B cell (primary cell): ENCODE results near the gene MFRP. TPM values are rescaled to one million over a fixed set of nuclear protein-coding genes. Genes with fewer than 3 reads are reported as not detected.

Experiments
- ATAC-seq: fragments of 200-7000 bp; cut with Tn5 transposase; one replicate; pipeline ENCODE4 v1.10.0; 2021; ENCODE audit warnings: low read depth, mild to moderate bottlenecking, moderate number of reproducible peaks, moderate library complexity
- CTCF ChIA-PET: fragments of 350-600 bp; sonication (Branson Sonifier 250); formaldehyde crosslinking; loops from one replicate; lab custom pipeline; 2021; ENCODE audit warnings: antibody characterized with exemption, inconsistent platforms; lab: Charles Lee
- POLR2A ChIA-PET: fragments of 350-600 bp; sonication (Branson Sonifier 250); formaldehyde crosslinking; loops from one replicate; lab custom pipeline; 2021; ENCODE audit warnings: antibody characterized with exemption; lab: Charles Lee
- DNase-seq: peaks from one replicate; pipeline ENCODE4 v3.0.0; 2013
- H2AFZ ChIP-seq: 2 replicates; pipeline ENCODE4 v1.6.1; 2012; ENCODE audit warnings: mild to moderate bottlenecking, low read depth, low read length; ENCODE audit not compliant: insufficient read depth, poor library complexity, severe bottlenecking
- H3K27ac ChIP-seq, 2 donors: 1 replicate in 1 of 2; 2 replicates in 1 of 2; pipeline ENCODE4 v1.5.1; 2012 to 2013; ENCODE audit warnings: low read length in 2 of 2, mild to moderate bottlenecking in 2 of 2, moderate library complexity in 1 of 2
- H3K27me3 ChIP-seq, 4 experiments: fragments of 200-600 bp in 1 of 4; sonication (generic) in 1 of 4; replicated peaks in 1 of 4; 1 replicate in 2 of 4; 2 replicates in 2 of 4; pipeline versions ENCODE4 v1.6.1 to v1.7.0; 2013 to 2016; ENCODE audit warnings: low read length in 3 of 4, mild to moderate bottlenecking in 2 of 4, mixed read lengths in 1 of 4, moderate library complexity in 1 of 4; ENCODE audit not compliant: insufficient read depth in 4 of 4, control insufficient read depth in 3 of 4; ENCODE audit errors: control extremely low read depth in 1 of 4
- H3K36me3 ChIP-seq, 2 experiments: replicated peaks in 1 of 2; 1 replicate in 1 of 2; 2 replicates in 1 of 2; pipeline versions ENCODE4 v1.6.1 to v1.7.1; 2013; ENCODE audit warnings: low read length in 1 of 2; ENCODE audit not compliant: insufficient read depth in 2 of 2, control insufficient read depth in 1 of 2; ENCODE audit errors: control extremely low read depth in 1 of 2, extremely low read depth in 1 of 2
- H3K4me1 ChIP-seq, 2 donors: fragments of 200-600 bp in 1 of 2; sonication (generic) in 1 of 2; 1 replicate in 1 of 2; 2 replicates in 1 of 2; pipeline versions ENCODE4 v1.5.1 to v1.6.1; 2013 to 2017; ENCODE audit warnings: low read length in 2 of 2; ENCODE audit not compliant: control insufficient read depth in 2 of 2, insufficient read depth in 2 of 2
- H3K4me2 ChIP-seq: replicated peaks from 2 replicates; pipeline ENCODE3; 2012; ENCODE audit warnings: mild to moderate bottlenecking, low read depth, low read length; ENCODE audit not compliant: poor library complexity, severe bottlenecking
- H3K4me3 ChIP-seq, 5 experiments: fragments of 200-600 bp in 1 of 5; sonication (generic) in 1 of 5; 1 replicate in 3 of 5; 2 replicates in 2 of 5; pipeline versions ENCODE4 v1.5.1 to v1.7.0; 2011 to 2016; ENCODE audit warnings: low read length in 4 of 5, mild to moderate bottlenecking in 4 of 5, low read depth in 2 of 5, control low read depth in 1 of 5, moderate library complexity in 1 of 5; ENCODE audit not compliant: insufficient read depth in 1 of 5; ENCODE audit errors: control extremely low read depth in 1 of 5, extremely low read depth in 1 of 5
- H3K79me2 ChIP-seq: fragments of 200-600 bp; sonication (generic); one replicate; pipeline ENCODE4 v1.6.0; 2016; ENCODE audit warnings: low read length; ENCODE audit not compliant: control insufficient read depth, insufficient read depth
- H3K9ac ChIP-seq: fragments of 200-600 bp; sonication (generic); 2 replicates; pipeline ENCODE4 v1.6.1; 2017; ENCODE audit warnings: mild to moderate bottlenecking, low read length, moderate library complexity
- H3K9me3 ChIP-seq, 3 donors: one replicate each; pipeline versions ENCODE4 v1.6.1 to v1.7.1; 2013; ENCODE audit warnings: low read length in 2 of 3; ENCODE audit not compliant: control insufficient read depth in 2 of 3, insufficient read depth in 1 of 3; ENCODE audit errors: control extremely low read depth in 1 of 3
- H4K20me1 ChIP-seq: 2 replicates; pipeline ENCODE4 v1.6.0; 2012; ENCODE audit warnings: mild to moderate bottlenecking, low read length; ENCODE audit not compliant: insufficient read depth, control insufficient read depth, poor library complexity, severe bottlenecking
- H3K27ac Mint-ChIP-seq: one replicate; pipeline ENCODE4 v1.8.0; 2021; ENCODE audit warnings: mixed read lengths
- H3K27me3 Mint-ChIP-seq: one replicate; pipeline ENCODE4 v1.8.0; 2021; ENCODE audit warnings: mixed read lengths
- H3K4me1 Mint-ChIP-seq: one replicate; pipeline ENCODE4 v1.8.0; 2021; ENCODE audit warnings: mixed read lengths
- H3K4me3 Mint-ChIP-seq: one replicate; pipeline ENCODE4 v1.8.0; 2021; ENCODE audit warnings: mixed read lengths
- H3K9me3 Mint-ChIP-seq: one replicate; pipeline ENCODE4 v1.8.0; 2022; ENCODE audit warnings: mixed read lengths; ENCODE audit not compliant: insufficient read depth
- CTCF ChIP-seq: fragments of 200-600 bp; IDR thresholded peaks from one replicate; pipeline ENCODE4 v1.8.0; 2022; ENCODE audit warnings: antibody characterized with exemption, mild to moderate bottlenecking
- EZH2 ChIP-seq: IDR thresholded peaks from 2 replicates; pipeline ENCODE4 v1.6.1; 2012; ENCODE audit warnings: borderline replicate concordance, low read depth, mild to moderate bottlenecking, moderate library complexity, low read length; ENCODE audit not compliant: insufficient read depth, poor library complexity, severe bottlenecking
- WGBS: methylation state at CpG from one replicate; pipeline ENCODE4 v1.1.5; 2013; ENCODE audit warnings: missing lambda C conversion rate; ENCODE audit not compliant: insufficient coverage; 5-methylcytosine and 5-hydroxymethylcytosine counted together
- intact Hi-C: fragments of 100-400 bp; cut with micrococcal nuclease; formaldehyde crosslinking; loops from one replicate; pipeline ENCODE4 v1.10.0; 2022
- polyA plus RNA-seq: library from polyadenylated mRNA; depleted of rRNA; stranded (reverse); fragments of >200 nt; gene quantifications from 2 replicates; pipeline ENCODE4 v1.2.3, GENCODE V29; 2012
- total RNA-seq, 2 donors: library from RNA; stranded (reverse); fragments of 120-200 nt in 1 of 2; gene quantifications; 1 replicate in 1 of 2; 2 replicates in 1 of 2; pipeline versions ENCODE4 v1.2.3 to v1.2.4, GENCODE V29; 2013 to 2022

The MFRP gene
- total and polyA plus RNA-seq, 2 donors (not counting 1 experiment from before 2014, with no cell fraction given) = not detected

GRCh38 chr11:119367661-119368120 lies 21.2 kb upstream of the MFRP start:
- TF ChIP-seq CTCF (no peak), EZH2 (no peak)
- H3K4me2 ChIP-seq = no peak overlapping the region
- no peak for ATAC-seq
- intact Hi-C loops = no loop called here
- 77% methylated on average over 3 of the region's 9 CpGs for WGBS
- no peaks in the 10 kb centered on the region for H3K9me3 Mint-ChIP-seq
- H4K20me1 ChIP-seq = no peaks in the 10 kb centered on the region
- CTCF ChIA-PET = interaction anchor here (0.5 to 3.6 kb wide), 4 partner anchors 9 to 12 kb away, joined by 3 to 16 read pairs (median 4); no protein-coding TSS in a partner anchor
- H3K4me3 Mint-ChIP-seq = no peak overlapping the region
- H3K9me3 ChIP-seq = peaks cover 0 to 19% (median 0%) of the 10 kb centered on the region in 3 donors
- no peak for DNase-seq
- no peaks in the 10 kb centered on the region for H3K36me3 ChIP-seq
- H3K79me2 ChIP-seq = no peaks in the 10 kb centered on the region
- H3K27me3 ChIP-seq = peaks cover 0 to 52% (median 26%) of the 10 kb centered on the region in 4 experiments
- no peak overlapping the region for H2AFZ ChIP-seq
- H3K9ac ChIP-seq = no peak overlapping the region
- H3K27ac ChIP-seq = no peak overlapping the region
- H3K27me3 Mint-ChIP-seq = peaks cover 62% of the 10 kb centered on the region
- H3K4me3 ChIP-seq = no peak overlapping the region
- POLR2A ChIA-PET = interaction anchor here (0.6 kb wide), 1 partner anchor 29 kb away, joined by 11 read pairs; no protein-coding TSS in a partner anchor
- no peak overlapping the region for H3K27ac Mint-ChIP-seq
- peaks cover 15 to 19% of the 10 kb centered on the region in 2 donors for H3K4me1 ChIP-seq
- H3K4me1 Mint-ChIP-seq = peaks cover 11% of the 10 kb centered on the region
